ENCODE measurements around the gene HES4.

Gene HES4, protein sequence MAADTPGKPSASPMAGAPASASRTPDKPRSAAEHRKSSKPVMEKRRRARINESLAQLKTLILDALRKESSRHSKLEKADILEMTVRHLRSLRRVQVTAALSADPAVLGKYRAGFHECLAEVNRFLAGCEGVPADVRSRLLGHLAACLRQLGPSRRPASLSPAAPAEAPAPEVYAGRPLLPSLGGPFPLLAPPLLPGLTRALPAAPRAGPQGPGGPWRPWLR

DNA sequence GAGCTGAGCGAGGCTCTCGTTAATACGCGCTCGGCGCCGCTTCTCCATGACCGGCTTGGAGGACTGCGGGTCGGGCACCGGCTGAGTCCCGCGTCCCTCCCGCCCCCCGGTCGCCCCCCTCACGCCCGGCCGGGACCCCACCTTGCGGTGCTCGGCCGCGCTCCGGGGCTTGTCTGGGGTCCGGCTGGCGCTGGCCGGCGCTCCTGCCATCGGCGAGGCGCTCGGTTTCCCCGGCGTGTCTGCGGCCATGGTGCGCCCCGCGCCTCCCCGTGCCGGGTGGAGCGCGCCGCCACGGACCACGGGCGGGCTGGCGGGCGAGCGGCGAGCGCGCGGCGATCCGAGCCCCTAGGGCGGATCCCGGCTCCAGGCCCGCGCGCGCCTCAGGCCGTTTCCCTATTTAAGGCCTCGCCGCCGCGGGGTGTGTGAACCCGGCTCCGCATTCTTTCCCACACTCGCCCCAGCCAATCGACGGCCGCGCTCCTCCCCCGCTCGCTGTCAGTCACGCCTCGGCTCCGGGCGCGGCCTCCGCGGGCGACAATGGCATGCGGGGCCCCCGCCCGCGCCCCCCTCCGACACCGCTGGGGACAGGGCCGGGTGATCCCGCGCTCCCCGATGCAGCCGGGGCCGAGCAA is at the start of gene HES4:
Gene HES4 (minus strand): TSS at position 373 of the 632 bp plus-strand sequence. CDS start 124 bp downstream, at position 249.
- DNase-seq, result peak; percentile 48 to 87 (median 87)

DNA sequence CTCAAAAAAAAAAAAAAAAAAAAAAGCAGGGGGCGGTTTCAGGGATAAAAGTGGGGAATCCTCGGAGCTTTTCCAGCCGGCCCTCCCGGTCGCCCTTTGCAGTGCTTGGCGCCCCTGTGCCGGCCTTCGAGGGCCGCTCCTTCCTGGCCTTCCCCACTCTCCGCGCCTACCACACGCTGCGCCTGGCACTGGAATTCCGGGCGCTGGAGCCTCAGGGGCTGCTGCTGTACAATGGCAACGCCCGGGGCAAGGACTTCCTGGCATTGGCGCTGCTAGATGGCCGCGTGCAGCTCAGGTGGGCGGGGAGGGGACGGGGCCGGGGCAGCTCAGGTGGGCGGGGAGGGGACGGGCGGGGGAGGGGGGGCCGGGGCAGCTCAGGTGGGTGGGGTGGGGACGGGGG is 48.9 kb upstream of the HES4 start:
- DNase-seq, result no peak

DNA sequence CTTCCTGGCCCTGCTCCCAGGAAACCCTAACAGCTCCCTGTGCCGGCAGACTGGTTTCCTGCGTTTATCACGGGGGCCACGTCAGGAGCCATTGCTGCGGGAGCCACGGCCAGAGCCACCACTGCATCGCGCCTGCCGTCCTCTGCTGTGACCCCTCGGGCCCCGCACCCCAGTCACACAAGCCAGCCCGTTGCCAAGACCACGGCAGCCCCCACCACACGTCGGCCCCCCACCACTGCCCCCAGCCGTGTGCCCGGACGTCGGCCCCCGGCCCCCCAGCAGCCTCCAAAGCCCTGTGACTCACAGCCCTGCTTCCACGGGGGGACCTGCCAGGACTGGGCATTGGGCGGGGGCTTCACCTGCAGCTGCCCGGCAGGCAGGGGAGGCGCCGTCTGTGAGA is 48.1 kb upstream of the HES4 start:
- DNase-seq, result no peak

DNA sequence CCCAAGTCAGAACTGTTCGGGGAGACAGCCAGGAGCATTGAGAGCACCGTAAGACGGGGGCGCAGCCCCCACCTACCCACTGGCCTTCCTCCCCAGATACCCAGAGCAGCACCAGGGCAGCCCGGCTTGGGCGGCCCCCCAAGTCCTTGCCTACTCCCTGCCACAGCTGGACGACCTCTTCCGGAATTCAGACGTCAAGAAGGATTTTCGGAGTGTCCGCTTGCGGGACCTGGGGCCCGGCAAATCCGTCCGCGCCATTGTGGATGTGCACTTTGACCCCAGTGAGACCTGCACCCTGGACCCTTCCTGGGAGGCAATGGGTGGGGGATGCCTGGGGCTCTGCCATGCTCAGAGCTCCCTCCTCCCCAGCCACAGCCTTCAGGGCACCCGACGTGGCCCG is 47.5 kb upstream of the HES4 start:
- DNase-seq, result no peak

DNA sequence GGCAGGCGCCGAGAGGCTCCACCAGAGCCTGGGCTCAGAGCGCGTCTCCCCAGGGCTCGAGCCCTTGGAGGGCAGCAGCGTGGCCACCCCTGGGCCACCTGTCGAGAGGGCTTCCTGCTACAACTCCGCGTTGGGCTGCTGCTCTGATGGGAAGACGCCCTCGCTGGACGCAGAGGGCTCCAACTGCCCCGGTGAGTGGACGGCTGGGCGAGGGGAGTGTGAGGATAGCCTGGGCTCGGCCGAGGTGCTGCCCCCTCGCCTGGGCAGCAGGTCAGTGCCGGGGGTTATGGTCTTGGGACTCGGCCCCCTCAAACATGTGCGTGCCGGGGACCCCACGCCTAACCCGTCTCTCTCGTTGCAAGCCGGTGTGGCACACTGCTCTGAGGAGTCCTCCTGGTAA is 46.9 kb upstream of the HES4 start:
- no peak for DNase-seq

DNA sequence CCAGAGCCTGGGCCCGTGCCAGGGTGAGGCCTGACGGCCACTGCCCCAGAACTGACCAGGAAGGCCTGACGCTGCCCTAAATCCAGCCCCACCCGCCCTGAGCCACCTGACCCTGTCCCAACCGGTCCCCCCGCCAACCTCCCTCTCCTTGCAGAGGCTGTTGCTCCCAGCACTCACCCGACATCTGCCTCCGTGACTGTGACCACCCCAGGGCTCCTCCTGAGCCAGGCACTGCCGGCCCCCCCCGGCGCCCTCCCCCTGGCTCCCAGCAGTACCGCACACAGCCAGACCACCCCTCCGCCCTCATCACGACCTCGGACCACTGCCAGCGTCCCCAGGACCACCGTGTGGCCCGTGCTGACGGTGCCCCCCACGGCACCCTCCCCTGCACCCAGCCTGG is 46.3 kb upstream of the HES4 start:
- DNase-seq, result no peak

DNA sequence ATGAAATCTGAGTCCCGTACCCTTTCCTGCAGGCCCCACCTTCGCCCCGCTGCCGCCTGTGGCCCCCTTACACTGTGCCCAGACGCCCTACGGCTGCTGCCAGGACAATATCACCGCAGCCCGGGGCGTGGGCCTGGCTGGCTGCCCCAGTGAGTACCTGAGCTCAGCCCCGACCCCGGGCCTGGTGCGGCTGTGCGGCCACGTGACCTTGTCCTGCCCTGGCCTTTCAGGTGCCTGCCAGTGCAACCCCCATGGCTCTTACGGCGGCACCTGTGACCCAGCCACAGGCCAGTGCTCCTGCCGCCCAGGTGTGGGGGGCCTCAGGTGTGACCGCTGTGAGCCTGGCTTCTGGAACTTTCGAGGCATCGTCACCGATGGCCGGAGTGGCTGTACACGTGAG is 45.2 kb upstream of the HES4 start:
- no peak for DNase-seq

DNA sequence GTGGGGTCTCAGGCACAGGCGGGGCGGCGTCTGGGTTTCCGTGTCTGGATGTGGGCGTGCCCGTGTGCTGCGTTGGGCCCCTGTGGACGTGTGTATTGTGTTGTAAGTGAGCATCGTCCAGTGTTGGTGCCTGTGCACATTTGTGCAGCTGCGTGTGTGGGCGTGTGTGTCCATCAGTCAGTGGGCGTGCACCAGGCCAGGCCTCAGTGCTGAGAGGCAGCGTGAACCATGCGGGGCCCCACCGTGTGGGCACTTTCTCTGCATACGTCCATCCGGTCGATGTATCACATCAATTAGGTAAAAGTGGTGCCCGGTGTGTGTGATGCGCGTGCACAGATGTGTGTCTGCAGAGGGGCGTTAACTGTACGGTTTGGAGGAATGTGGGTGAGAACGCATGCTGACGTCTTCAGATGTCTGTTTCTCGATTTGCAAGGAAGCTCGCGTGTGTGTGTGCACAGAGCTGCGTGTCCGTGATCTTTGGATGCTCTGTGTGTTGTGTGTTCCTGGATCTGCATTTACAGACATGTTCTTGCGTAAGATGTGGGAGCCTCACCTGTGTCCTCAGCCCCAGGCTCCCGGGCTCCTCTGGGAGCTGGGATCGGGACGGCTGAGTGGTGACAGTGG is 44.7 kb upstream of the HES4 start:
- DNase-seq, result no peak

DNA sequence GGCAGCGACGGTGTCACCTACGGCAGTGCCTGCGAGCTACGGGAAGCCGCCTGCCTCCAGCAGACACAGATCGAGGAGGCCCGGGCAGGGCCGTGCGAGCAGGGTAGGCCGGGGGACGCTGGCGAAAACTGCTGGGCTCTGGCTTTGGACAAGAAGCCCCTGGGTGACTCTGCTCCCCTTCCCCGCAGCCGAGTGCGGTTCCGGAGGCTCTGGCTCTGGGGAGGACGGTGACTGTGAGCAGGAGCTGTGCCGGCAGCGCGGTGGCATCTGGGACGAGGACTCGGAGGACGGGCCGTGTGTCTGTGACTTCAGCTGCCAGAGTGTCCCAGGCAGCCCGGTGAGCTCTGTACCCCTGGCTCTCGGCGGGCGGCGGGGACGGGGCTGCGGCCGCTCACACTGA is 44.0 kb upstream of the HES4 start:
- DNase-seq, result no peak

DNA sequence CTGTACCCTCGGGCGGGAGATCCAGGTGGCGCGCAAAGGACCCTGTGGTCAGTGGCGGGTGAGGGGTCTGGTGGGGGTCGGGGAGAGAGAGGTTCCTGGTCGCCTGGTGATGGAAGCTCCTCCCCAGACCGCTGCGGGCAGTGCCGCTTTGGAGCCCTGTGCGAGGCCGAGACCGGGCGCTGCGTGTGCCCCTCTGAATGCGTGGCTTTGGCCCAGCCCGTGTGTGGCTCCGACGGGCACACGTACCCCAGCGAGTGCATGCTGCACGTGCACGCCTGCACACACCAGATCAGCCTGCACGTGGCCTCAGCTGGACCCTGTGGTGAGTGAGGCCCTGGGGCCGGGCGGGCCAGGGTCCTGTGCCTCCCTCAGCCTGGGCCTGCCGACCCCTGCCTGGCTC is 43.5 kb upstream of the HES4 start:
- DNase-seq, result no peak

DNA sequence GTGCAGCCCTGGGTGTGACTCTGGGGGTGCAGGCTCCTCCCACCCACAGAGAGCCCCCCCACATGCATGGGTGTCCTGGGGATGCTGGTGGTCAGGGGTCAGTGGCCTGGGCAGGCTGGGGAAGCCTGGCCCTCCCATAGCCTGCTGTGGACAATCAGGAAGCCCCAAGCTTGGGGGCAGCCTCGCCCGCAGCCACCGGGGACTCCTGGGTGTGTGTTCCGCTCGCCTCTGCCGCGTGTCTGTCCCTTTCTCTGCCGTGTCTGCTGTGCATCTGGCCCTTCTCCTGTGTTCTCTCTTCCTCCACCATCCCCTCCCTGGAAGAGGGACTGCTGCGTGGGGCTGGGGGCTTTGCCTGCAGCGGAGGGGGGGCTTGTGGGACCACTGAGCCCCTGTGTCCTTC is 42.9 kb upstream of the HES4 start:
- no peak for DNase-seq

DNA sequence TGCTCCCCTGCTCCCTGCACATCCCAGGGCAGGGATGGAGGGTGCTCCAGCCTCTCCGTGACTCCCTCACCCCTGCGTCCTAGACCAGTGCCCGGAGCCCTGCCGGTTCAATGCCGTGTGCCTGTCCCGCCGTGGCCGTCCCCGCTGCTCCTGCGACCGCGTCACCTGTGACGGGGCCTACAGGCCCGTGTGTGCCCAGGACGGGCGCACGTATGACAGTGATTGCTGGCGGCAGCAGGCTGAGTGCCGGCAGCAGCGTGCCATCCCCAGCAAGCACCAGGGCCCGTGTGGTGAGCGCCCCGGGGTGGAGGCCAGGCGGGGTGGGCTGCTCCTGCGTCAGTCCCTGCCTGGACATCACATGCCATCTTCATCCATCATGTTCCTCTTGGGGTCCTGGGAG is 42.0 kb upstream of the HES4 start:
- no peak for DNase-seq

DNA sequence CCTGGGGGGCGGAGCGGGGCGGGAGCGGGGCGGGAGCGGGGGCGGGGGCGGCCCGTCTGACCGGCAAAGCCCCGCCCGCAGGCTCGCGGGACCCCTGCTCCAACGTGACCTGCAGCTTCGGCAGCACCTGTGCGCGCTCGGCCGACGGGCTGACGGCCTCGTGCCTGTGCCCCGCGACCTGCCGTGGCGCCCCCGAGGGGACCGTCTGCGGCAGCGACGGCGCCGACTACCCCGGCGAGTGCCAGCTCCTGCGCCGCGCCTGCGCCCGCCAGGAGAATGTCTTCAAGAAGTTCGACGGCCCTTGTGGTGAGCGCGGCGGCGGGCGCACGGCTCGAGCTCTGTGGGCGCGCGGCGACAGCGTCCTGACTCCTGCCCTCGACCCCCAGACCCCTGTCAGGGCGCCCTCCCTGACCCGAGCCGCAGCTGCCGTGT is 41.2 kb upstream of the HES4 start:
- no peak for DNase-seq

DNA sequence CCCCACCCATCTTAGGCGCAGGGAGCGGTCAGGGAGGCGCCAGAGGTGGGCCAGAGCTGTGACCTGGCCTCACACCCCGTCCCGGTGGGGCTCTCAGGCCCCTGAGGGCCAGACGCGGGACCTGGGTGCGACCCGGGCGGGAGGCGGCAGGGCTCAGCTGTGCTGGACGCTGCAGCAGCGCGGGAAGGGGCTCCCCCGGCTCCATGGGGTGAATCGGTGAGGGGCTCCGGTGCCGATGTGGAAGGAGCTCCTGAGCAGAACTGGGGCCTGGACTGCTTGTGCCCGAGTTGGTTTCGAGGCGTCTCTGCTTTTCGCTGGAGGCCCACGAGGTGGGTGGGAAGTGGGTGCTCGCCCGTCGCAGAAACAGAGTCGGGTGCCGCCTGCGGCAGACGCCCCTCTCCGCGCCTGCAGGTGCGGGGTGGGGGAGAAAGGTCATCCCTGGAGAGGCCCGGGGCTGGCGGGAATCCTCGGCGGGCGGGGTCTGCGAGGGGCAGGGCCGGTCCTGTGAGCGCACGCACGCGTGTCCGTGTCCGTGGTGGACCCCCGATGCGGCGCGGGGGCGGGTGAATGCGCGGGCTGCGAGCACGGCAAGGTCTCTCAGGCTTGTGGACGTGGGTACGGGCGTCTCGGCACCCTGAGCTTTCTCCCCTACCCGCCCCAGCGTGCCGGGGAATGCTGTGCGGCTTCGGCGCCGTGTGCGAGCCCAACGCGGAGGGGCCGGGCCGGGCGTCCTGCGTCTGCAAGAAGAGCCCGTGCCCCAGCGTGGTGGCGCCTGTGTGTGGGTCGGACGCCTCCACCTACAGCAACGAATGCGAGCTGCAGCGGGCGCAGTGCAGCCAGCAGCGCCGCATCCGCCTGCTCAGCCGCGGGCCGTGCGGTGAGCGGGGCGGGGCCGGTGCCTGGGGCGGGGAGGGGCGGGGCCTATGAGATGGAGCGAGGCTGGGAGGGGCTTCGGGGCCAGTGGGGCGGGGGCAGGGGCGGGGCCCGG is 40.4 kb upstream of the HES4 start:
- DNase-seq, result peak; percentile 41 to 73 (median 54)

DNA sequence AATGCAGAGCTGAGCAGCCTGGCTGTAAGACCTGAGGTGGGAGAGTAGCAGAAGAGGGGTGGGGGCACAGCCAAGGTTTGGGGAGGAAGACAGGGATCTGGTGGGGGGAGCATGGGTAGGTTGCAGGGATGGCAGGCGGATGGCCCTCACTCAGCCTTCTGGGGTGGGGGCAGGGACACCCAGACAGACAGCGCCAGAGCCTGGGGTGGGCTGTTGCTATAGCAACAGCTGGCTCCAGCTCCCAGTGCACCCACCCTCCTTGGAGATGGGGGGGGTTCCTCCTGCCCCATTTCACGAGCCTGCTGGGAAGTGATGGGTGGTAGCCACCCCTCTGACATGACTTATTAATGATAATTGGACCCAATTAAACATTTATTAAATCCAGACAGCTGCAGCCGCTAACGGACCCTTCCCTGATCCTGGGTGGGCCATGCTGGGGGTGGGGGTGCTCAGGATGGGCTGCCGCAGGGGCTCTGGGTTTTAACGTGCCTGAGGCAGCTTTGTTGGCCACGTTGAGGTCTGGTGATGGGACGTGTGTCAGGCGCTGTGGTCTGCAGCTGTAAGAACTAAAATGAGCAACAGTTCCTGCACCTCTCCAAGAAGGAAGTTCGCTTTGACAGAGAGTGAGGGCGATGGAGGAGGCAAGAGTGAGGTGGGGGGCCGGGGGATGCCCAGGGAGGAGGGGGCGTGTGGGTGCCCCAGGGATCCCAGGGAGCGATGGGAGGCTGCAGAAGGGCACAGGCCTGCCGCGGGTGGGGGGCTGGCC is 39.4 kb upstream of the HES4 start:
- DNase-seq, result peak in 1 of 3 experiments; percentile 25

DNA sequence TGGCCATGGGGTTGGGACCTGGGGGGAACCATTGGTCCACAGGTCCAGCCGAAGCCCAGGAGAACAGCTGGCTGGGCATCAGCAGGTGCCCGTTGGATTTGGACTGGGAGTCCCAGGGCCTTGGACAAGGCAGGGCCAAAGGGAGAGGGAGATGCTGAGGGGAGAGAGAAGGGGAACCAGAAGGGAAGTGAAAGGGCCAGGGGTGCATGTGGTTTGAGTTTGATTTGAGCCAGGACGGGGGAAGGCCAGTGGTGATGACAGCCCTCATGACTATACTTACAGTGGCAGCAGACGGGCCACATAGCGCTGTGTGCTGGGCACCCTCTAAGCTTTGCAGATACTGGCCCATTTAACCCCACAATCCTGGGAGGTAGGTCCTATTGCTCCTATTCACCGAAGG is 38.8 kb upstream of the HES4 start:
- no peak for DNase-seq

DNA sequence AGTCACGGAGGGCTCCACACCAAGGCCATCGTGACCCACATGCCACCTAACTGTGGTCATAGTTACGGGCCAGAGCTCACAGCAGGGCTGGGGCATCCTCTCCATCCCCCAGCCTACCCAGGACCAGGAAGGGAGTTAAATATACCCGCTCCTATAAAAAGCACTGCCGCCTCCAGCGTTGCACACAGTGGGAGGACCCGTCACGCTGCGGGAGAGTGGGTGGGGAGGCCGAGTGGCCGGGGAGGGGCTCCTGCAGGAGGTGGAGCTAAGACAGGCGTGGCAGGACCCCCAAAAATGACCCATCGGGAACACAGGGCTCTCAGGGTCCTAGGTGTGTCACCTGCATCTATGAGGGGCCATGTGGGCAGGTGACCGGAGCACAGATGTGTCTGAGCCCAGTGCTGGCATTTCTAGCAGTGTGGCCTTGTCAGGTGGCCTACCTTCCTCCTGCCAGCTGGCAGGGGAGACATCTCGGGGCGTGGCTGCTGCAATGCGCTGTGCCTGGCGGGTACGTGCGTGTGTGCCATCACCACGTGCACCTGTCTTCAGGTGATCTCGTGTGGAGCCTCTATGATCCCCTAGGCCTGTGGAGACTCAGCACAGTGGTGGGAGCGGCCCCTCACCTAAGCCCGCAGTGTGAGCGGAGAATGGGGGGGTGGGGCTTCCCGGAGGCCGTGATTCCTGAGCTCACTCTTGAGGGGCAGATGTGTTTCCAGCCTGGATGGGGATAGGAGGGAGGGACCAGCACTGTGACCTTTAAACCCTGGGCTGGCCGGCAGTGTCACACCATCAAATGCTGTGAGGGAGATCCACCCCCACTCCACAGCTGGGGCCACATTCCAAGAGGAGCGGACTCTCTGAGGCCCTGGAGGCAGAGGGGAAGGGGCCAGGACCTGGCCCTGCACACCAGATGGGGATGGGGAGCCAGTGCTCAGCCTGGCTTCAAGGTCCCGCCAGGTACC is 37.8 kb upstream of the HES4 start:
- DNase-seq, result no peak

DNA sequence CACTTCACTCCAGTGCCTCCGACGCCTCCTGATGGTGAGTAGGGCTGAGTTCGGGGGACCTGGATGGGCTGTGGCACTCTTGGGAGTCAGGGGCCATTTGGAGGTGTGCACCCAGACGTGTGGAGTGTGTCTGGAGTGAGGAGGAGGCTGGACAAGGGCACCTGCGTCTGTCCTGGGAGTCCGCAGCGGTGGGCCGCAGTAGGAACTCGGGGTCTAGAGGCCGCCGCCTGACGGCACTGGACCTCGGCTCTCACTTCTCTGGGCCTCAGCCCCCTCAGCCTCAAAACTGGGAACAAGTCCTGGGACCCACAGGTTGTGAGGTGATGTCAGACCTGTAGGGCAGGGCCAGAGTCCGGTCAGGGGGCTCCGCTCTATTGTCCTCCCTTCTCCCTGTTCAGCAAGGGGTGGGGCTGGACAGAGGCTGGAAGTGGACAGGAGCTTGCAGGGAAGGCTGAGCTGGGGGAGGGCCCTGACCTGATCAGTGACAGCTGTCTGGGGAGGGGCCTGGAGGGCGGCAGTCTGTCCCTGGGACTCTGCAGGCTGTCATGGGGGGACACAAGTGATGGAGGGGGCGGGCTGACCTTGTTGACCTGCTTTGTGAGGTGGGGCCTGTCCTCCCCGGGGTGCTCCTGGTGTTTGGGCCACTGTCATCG is 35.5 kb upstream of the HES4 start:
- no peak for DNase-seq

DNA sequence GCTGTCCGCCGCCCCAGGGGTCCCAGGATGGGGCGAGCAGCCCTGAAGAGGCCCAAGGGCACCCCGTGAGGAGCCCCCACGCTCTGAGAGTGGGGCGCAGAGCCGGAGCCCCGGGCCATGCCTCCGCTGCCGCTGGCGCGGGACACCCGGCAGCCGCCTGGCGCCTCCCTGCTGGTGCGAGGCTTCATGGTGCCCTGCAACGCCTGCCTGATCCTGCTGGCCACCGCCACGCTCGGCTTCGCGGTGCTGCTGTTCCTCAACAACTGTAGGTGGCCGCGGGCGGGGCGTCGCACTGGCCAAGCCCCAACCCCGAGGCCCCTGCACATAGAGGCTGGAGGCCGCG is 34.5 kb upstream of the HES4 start:
- DNase-seq, result peak in 2 of 3 experiments; percentile 53 to 60

DNA sequence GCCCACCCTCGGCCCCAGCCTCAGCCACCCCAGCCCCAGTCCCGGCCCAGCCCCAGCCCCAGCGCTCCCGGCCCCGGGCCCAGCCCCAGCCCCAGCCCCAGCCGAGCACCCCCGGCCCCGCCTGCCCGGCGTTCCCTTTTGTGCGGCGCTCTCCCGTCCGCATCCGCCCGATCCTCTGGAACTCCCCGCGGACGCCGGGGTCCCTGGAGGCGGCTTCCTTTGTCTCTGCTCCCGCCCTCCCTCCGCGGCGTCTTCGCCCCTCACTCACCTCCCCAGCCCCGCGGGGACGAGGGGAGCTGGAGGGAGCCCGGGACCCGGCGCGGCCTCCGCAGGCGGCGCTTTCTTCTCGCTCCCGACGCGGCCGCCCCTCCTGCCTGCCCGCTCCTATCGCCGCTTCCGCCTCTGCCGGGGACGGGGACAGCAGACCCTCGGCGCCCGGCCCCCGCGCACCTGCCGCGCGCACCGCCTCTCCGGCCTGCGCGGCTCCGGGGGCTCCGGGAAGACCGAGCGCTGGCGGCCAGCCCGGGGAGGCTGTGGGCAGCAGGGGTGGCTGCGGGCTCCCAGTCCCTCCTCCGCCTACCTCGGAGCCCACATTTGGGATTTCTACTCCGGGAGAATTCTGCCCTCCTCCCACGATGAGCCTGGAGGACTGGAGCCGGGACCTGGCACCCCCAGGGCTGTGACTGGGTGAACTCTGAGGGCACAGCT is 34.0 kb upstream of the HES4 start:
- DNase-seq, result peak in 2 of 3 experiments; percentile 55 to 59

All from NCI-H1417 (cell line).